ENCODE measurements around the gene GALNT17.

GRCh38 chr7:71566991-71567390 lies 435.0 kb downstream of the GALNT17 start:
- TF ChIP-seq CTCF (IDR thresholded peaks at IDR 0.05) (no peak), POLR2A (IDR thresholded peaks at IDR 0.05) (no peak)

Data from heart left ventricle (tissue), 13 donors.